Endothelial cell of umbilical vein (primary cell): ENCODE measurements around the gene SCN5A. TPM values are rescaled to one million over a fixed set of nuclear protein-coding genes. Genes with fewer than 3 reads are reported as not detected.

Experiments
- BruUV-seq: library from RNA; stranded (reverse); fragments of 400-500 nt; replicated peaks from 2 replicates; lab custom pipeline; 2021; lab: Mats Ljungman, UMichigan
- CTCF ChIA-PET: fragments of 300-600, 350-600 bp; sonication (Branson Sonifier 250); formaldehyde crosslinking; loops from one replicate; lab custom pipeline; 2021; ENCODE audit warnings: antibody characterized with exemption, inconsistent platforms; lab: Charles Lee
- POLR2A ChIA-PET: fragments of 300-600, 350-600 bp; sonication (Branson Sonifier 250); formaldehyde crosslinking; loops from one replicate; lab custom pipeline; 2021; ENCODE audit warnings: antibody characterized with exemption, inconsistent platforms; lab: Charles Lee
- DNase-seq: peaks from one replicate; pipeline ENCODE4 v3.0.0-alpha.2; 2011; ENCODE audit warnings: low read depth, low spot score
- FAIRE-seq: peaks from 2 replicates; lab custom pipeline; 2011; peaks lifted over from hg19 to GRCh38; lab: Jason Lieb, UNC
- H2AFZ ChIP-seq: 2 replicates; pipeline ENCODE4 v1.6.0; 2012; ENCODE audit warnings: low read depth, low read length, control low read depth, inconsistent platforms
- H3K27ac ChIP-seq: 2 replicates; pipeline ENCODE4 v1.5.1; 2011; ENCODE audit warnings: low read depth, mild to moderate bottlenecking, control low read depth, low read length, moderate library complexity; ENCODE audit not compliant: insufficient read depth
- H3K27me3 ChIP-seq, 2 experiments: 2 replicates each; pipeline versions ENCODE4 v1.6.0 to v1.6.1; 2011; ENCODE audit warnings: low read length in 2 of 2, mixed read lengths in 1 of 2; ENCODE audit not compliant: control insufficient read depth in 2 of 2, insufficient read depth in 2 of 2
- H3K36me3 ChIP-seq, 2 experiments: 2 replicates in 1 of 2; 3 replicates in 1 of 2; pipeline ENCODE4 v1.5.1; 2011; ENCODE audit warnings: low read length in 2 of 2, mild to moderate bottlenecking in 1 of 2, moderate library complexity in 1 of 2; ENCODE audit not compliant: control insufficient read depth in 2 of 2, insufficient read depth in 2 of 2; ENCODE audit errors: extremely low read depth in 1 of 2
- H3K4me1 ChIP-seq: 3 replicates; pipeline ENCODE4 v1.5.1; 2011; ENCODE audit warnings: mild to moderate bottlenecking, low read length; ENCODE audit not compliant: control insufficient read depth, insufficient read depth; ENCODE audit errors: extremely low read depth
- H3K4me2 ChIP-seq: 2 replicates; pipeline ENCODE4 v1.6.1; 2011; ENCODE audit warnings: low read length, control low read depth, mixed read lengths; ENCODE audit not compliant: insufficient read depth
- H3K4me3 ChIP-seq, 3 experiments: fragments of 200-600 bp in 1 of 3; sonication (generic), shearing (Covaris generic) in 1 of 3; replicated peaks in 1 of 3; 2 replicates each; pipeline ENCODE4 v1.5.1; 2011 to 2016; ENCODE audit warnings: control low read depth in 3 of 3, low read length in 3 of 3, mild to moderate bottlenecking in 2 of 3, inconsistent platforms in 1 of 3, low read depth in 1 of 3, moderate library complexity in 1 of 3; ENCODE audit not compliant: insufficient read depth in 1 of 3
- H3K79me2 ChIP-seq: 2 replicates; pipeline ENCODE4 v1.6.0; 2012; ENCODE audit warnings: low read length, inconsistent platforms; ENCODE audit not compliant: control insufficient read depth, insufficient read depth
- H3K9ac ChIP-seq: replicated peaks from 2 replicates; pipeline ENCODE3; 2011; ENCODE audit warnings: low read length, control low read depth; ENCODE audit not compliant: insufficient read depth; ENCODE audit errors: extremely low read depth
- H3K9me1 ChIP-seq: replicated peaks from 3 replicates; pipeline ENCODE4 v1.6.0; 2011; ENCODE audit warnings: mild to moderate bottlenecking, low read length; ENCODE audit not compliant: control insufficient read depth, insufficient read depth; ENCODE audit errors: extremely low read depth
- H3K9me3 ChIP-seq: replicated peaks from 2 replicates; pipeline ENCODE4 v1.5.1; 2012; ENCODE audit warnings: low read length, inconsistent platforms; ENCODE audit not compliant: control insufficient read depth, insufficient read depth
- H4K20me1 ChIP-seq: replicated peaks from 2 replicates; pipeline ENCODE3; 2011; ENCODE audit warnings: mild to moderate bottlenecking, low read length; ENCODE audit not compliant: control insufficient read depth, insufficient read depth; ENCODE audit errors: extremely low read depth
- CTCF ChIP-seq, 2 donors: IDR thresholded peaks; 1 replicate in 1 of 2; 2 replicates in 1 of 2; pipeline ENCODE4 v1.5.1; 2011; ENCODE audit warnings: low read length in 2 of 2, mild to moderate bottlenecking in 2 of 2, moderate library complexity in 2 of 2, control low read depth in 1 of 2, inconsistent platforms in 1 of 2, low read depth in 1 of 2; ENCODE audit not compliant: insufficient read depth in 1 of 2; ENCODE audit errors: extremely low read depth in 1 of 2
- EZH2 ChIP-seq: IDR thresholded peaks from 2 replicates; pipeline ENCODE4 v1.6.1; 2012; ENCODE audit warnings: borderline replicate concordance, low read depth, mild to moderate bottlenecking, moderate library complexity, low read length, inconsistent platforms; ENCODE audit not compliant: severe bottlenecking
- FOS ChIP-seq: IDR thresholded peaks from 2 replicates; pipeline ENCODE4 v1.6.1; 2011; ENCODE audit warnings: mild to moderate bottlenecking, low read length, moderate library complexity, borderline replicate concordance; ENCODE audit not compliant: insufficient read depth
- GATA2 ChIP-seq: IDR thresholded peaks from 2 replicates; pipeline ENCODE4 v1.7.0; 2011; ENCODE audit warnings: low read depth, mild to moderate bottlenecking, moderate library complexity, mixed read lengths, low read length; ENCODE audit not compliant: insufficient read length, insufficient read depth
- JUN ChIP-seq: IDR thresholded peaks from 2 replicates; pipeline ENCODE4 v1.6.1; 2011; ENCODE audit warnings: borderline replicate concordance, low read depth; ENCODE audit not compliant: insufficient read length, insufficient read depth
- MAX ChIP-seq: IDR thresholded peaks from 2 replicates; pipeline ENCODE4 v1.6.1; 2011; ENCODE audit not compliant: insufficient read depth, insufficient read length
- MYC ChIP-seq: IDR thresholded peaks from one replicate; pipeline ENCODE4 v1.6.1; 2011; ENCODE audit warnings: mild to moderate bottlenecking, low read depth, low read length
- POLR2A ChIP-seq: IDR thresholded peaks from 2 replicates; pipeline ENCODE4 v1.6.1; 2012; ENCODE audit warnings: low read depth, mild to moderate bottlenecking, control low read depth, low read length
- POLR2AphosphoS5 ChIP-seq: IDR thresholded peaks from 2 replicates; pipeline ENCODE4 v1.6.1; 2012; ENCODE audit warnings: low read depth, mild to moderate bottlenecking, control low read depth, low read length, moderate library complexity; ENCODE audit not compliant: insufficient read depth
- dilution Hi-C: fragments of 300-500 bp; cut with MboI; formaldehyde crosslinking; loops from one replicate; pipeline ENCODE4 v1.15.0; 2019; ENCODE audit warnings: low sequenced_read_pairs; ENCODE audit not compliant: extremely low pct_ligation_motif_present
- intact Hi-C: fragments of 100-400 bp; cut with micrococcal nuclease; formaldehyde crosslinking; loops from one replicate; pipeline ENCODE4 v1.10.0; 2022
- polyA plus RNA-seq, 4 experiments: library from polyadenylated mRNA; depleted of rRNA in 3 of 4; stranded (reverse) in 3 of 4; unstranded in 1 of 4; fragments of >200 nt; gene quantifications; 2 replicates each; pipeline versions ENCODE4 v1.2.1 to v1.2.3, GENCODE V29; 2011 to 2012; ENCODE audit warnings: missing spikeins in 1 of 4
- total RNA-seq: library from RNA; stranded (reverse); gene quantifications from 2 replicates; pipeline ENCODE4 v1.2.3, GENCODE V29; 2021

SCN5A gene
- total and polyA plus RNA-seq, 2 donors (not counting 3 experiments of a cell fraction or from before 2014, with no cell fraction given) = 2.7 to 20.0 TPM

GRCh38 chr3:38646630-38647029, 2.9 kb downstream of the SCN5A start:
- Histone ChIP-seq H3K27ac (no peak overlapping the region), H3K9ac (no peak overlapping the region), H3K27me3 (no peaks in the 10 kb centered on the region), H3K9me3 (no peaks in the 10 kb centered on the region), H3K9me1 (no peaks in the 10 kb centered on the region), H3K36me3 (no peaks in the 10 kb centered on the region), H3K4me1 (peaks cover 10% of the 10 kb centered on the region), H2AFZ (no peak overlapping the region), H3K79me2 (peaks cover 3% of the 10 kb centered on the region), H4K20me1 (no peaks in the 10 kb centered on the region), H3K4me2 (no peak overlapping the region), H3K4me3 (no peak overlapping the region)
- peak; percentile 46 to 51 for TF ChIP-seq CTCF (IDR thresholded peaks at IDR 0.05; ENCODE audit: extremely low read depth in 1 of 2, insufficient read depth in 1 of 2, low read depth in 1 of 2, low read length in 2 of 2)
- TF ChIP-seq MAX = no peak
- dilution Hi-C loops (no loop called here), intact Hi-C loops (loop anchor here (1.0 kb wide), 2 partner anchors 198 to 354 kb away; no protein-coding TSS in a partner anchor)
- POLR2A ChIA-PET = no interaction called here
- no TSS peak for BruUV-seq
- DNase-seq (peak; percentile 43), FAIRE-seq (peak; percentile 91)
- CTCF ChIA-PET = interaction anchor here (0.6 to 4.8 kb wide), 29 partner anchors 9 to 353 kb away, joined by 3 to 62 read pairs (median 5); partner anchors contain the start of gene EXOG

GRCh38 chr3:38646062-38646461, 3.4 kb downstream of the SCN5A start:
- H3K9ac ChIP-seq = no peak overlapping the region
- no peak for DNase-seq
- no peaks in the 10 kb centered on the region for H3K9me1 ChIP-seq
- H3K27ac ChIP-seq = no peak overlapping the region
- H3K9me3 ChIP-seq = no peaks in the 10 kb centered on the region
- intact Hi-C loops = loop anchor here (1.0 kb wide), 2 partner anchors 198 to 354 kb away; no protein-coding TSS in a partner anchor
- FAIRE-seq = no peak
- no peak overlapping the region for H3K4me2 ChIP-seq
- dilution Hi-C loops = no loop called here
- TF ChIP-seq JUN (no peak), FOS (no peak), CTCF (IDR thresholded peaks at IDR 0.05; ENCODE audit: extremely low read depth in 1 of 2, insufficient read depth in 1 of 2, low read depth in 1 of 2, low read length in 2 of 2) (no peak), GATA2 (no peak), POLR2A (no peak), MAX (no peak), EZH2 (no peak), MYC (no peak), POLR2AphosphoS5 (no peak)
- H3K4me3 ChIP-seq = no peak overlapping the region
- H3K79me2 ChIP-seq = peaks cover 3% of the 10 kb centered on the region
- no peaks in the 10 kb centered on the region for H3K27me3 ChIP-seq
- no peaks in the 10 kb centered on the region for H3K36me3 ChIP-seq
- ChIA-PET POLR2A (no interaction called here), CTCF (interaction anchor here (0.6 to 4.8 kb wide), 26 partner anchors 9 to 354 kb away, joined by 3 to 62 read pairs (median 6); partner anchors contain the start of gene EXOG)
- H4K20me1 ChIP-seq = no peaks in the 10 kb centered on the region
- BruUV-seq = no TSS peak
- H2AFZ ChIP-seq = no peak overlapping the region
- peaks cover 10% of the 10 kb centered on the region for H3K4me1 ChIP-seq
